Parathyroid adenoma (tissue), 2 donors: ENCODE results near the gene RNF5.
A peak's percentile ranks its signal among the peaks of the same experiment; 100 is the strongest.
"Not testable (repeated sequence)": the region's sequence is repeated elsewhere in the genome, so short reads cannot be mapped to it uniquely, and the experiment has no call there.

Source experiments
- H2AFZ ChIP-seq: fragments of 300-600 bp; sonication (generic); one replicate; pipeline ENCODE4 v1.7.0; 2017; ENCODE audit warnings: antibody characterized with exemption, mild to moderate bottlenecking
- H3K27ac ChIP-seq: fragments of 300-600 bp; sonication (generic); one replicate; pipeline ENCODE4 v1.7.0; 2017
- H3K27me3 ChIP-seq: fragments of 300-600 bp; sonication (generic); one replicate; pipeline ENCODE4 v1.7.0; 2017; ENCODE audit warnings: low read length; ENCODE audit not compliant: control insufficient read depth, insufficient read depth
- H3K36me3 ChIP-seq: fragments of 300-600 bp; sonication (generic); one replicate; pipeline ENCODE4 v1.7.0; 2017; ENCODE audit warnings: low read length; ENCODE audit not compliant: control insufficient read depth, insufficient read depth
- H3K4me1 ChIP-seq: fragments of 300-600 bp; sonication (generic); one replicate; pipeline ENCODE4 v1.7.0; 2017; ENCODE audit warnings: control low read depth
- H3K4me2 ChIP-seq: fragments of 300-600 bp; sonication (generic); one replicate; pipeline ENCODE4 v1.7.0; 2017; ENCODE audit warnings: low read length
- H3K4me3 ChIP-seq: fragments of 300-600 bp; sonication (generic); one replicate; pipeline ENCODE4 v1.7.0; 2017; ENCODE audit warnings: low read depth, low read length
- H3K79me2 ChIP-seq: fragments of 300-600 bp; sonication (generic); one replicate; pipeline ENCODE4 v1.7.0; 2017; ENCODE audit warnings: control low read depth
- H3K9ac ChIP-seq: fragments of 300-600 bp; sonication (generic); one replicate; pipeline ENCODE4 v1.7.0; 2017; ENCODE audit warnings: mild to moderate bottlenecking
- H3K9me3 ChIP-seq: fragments of 300-600 bp; sonication (generic); one replicate; pipeline ENCODE4 v1.7.0; 2017; ENCODE audit warnings: low read length; ENCODE audit not compliant: control insufficient read depth
- TF ChIP-seq, protein P1 (sequence below): fragments of 300-600 bp; sonication (generic); IDR thresholded peaks from one replicate; pipeline ENCODE4 v1.7.0; 2017; ENCODE audit warnings: antibody characterized with exemption, mild to moderate bottlenecking
- donor health status: primary hyperparathyroidism.

Gene RNF5

DNA sequence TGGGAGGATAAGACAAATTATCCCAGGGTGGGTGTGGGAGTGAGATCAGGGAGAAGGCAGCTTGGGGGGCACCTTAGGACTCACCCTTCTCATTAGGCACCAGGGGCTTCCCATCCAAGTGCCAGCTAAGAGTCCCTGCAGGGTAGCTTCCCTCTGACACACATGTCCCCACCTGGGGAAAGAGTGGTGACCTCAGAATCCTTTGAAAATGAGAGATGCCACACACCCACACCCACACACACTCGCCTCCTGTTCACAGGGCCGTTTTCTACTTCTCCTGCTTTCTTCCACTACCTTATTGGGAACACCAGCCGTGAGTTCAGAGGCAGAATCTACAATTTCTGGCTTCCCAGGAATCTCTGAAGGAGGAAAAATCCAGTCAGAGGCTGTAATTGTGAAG lies 4.8 kb downstream of the RNF5 start:
- TF ChIP-seq, protein P1, sequence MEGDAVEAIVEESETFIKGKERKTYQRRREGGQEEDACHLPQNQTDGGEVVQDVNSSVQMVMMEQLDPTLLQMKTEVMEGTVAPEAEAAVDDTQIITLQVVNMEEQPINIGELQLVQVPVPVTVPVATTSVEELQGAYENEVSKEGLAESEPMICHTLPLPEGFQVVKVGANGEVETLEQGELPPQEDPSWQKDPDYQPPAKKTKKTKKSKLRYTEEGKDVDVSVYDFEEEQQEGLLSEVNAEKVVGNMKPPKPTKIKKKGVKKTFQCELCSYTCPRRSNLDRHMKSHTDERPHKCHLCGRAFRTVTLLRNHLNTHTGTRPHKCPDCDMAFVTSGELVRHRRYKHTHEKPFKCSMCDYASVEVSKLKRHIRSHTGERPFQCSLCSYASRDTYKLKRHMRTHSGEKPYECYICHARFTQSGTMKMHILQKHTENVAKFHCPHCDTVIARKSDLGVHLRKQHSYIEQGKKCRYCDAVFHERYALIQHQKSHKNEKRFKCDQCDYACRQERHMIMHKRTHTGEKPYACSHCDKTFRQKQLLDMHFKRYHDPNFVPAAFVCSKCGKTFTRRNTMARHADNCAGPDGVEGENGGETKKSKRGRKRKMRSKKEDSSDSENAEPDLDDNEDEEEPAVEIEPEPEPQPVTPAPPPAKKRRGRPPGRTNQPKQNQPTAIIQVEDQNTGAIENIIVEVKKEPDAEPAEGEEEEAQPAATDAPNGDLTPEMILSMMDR, result no peak
- H3K36me3 ChIP-seq, result no peaks in the 10 kb centered on the region
- H3K27ac ChIP-seq, result peak overlapping the region; percentile 30
- no peaks in the 10 kb centered on the region for H3K27me3 ChIP-seq
- H3K9me3 ChIP-seq, result no peaks in the 10 kb centered on the region
- H2AFZ ChIP-seq, result no peak overlapping the region
- H3K4me2 ChIP-seq, result no peak overlapping the region
- no peak overlapping the region for H3K9ac ChIP-seq
- H3K4me1 ChIP-seq, result no peaks in the 10 kb centered on the region
- H3K4me3 ChIP-seq, result no peak overlapping the region
- H3K79me2 ChIP-seq, result peaks cover 3% of the 10 kb centered on the region

DNA sequence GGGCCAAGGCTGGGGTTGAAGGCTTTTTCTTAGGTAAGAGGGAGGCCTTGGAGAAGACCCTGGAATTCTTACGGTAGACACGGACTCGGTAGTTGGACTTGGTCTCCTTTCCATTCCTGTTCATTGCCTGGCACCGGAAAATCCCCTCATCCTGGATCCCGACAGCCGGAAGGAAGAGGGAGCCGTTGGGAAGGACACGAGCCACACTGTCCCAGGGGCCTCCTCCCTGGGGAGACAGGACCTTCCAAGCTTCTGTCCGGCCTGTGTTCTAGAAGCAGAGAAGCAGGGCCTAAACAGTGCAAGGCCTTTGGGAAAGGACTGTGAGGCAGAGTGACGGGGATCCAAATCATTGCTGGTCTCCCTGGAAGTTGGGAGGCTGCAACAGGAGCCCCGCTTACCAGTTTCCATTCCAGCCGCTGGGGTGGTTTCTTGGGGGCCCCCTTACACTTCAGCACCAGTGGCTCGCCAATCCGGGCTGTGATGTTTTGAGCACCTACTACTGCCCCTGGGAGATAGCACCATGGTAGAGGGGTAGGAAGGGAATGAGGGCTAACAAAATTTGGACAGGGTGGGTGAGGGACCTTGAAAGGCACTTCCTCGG lies 5.4 kb downstream of the RNF5 start:
- H3K9me3 ChIP-seq, result no peaks in the 10 kb centered on the region
- H3K4me1 ChIP-seq, result no peaks in the 10 kb centered on the region
- no peak overlapping the region for H2AFZ ChIP-seq
- H3K27me3 ChIP-seq, result no peaks in the 10 kb centered on the region
- H3K36me3 ChIP-seq, result no peaks in the 10 kb centered on the region
- TF ChIP-seq, protein P1, result no peak
- H3K27ac ChIP-seq, result peak overlapping the region; percentile 30
- no peak overlapping the region for H3K4me2 ChIP-seq
- H3K9ac ChIP-seq, result no peak overlapping the region
- no peak overlapping the region for H3K4me3 ChIP-seq
- H3K79me2 ChIP-seq, result peaks cover 2% of the 10 kb centered on the region

DNA sequence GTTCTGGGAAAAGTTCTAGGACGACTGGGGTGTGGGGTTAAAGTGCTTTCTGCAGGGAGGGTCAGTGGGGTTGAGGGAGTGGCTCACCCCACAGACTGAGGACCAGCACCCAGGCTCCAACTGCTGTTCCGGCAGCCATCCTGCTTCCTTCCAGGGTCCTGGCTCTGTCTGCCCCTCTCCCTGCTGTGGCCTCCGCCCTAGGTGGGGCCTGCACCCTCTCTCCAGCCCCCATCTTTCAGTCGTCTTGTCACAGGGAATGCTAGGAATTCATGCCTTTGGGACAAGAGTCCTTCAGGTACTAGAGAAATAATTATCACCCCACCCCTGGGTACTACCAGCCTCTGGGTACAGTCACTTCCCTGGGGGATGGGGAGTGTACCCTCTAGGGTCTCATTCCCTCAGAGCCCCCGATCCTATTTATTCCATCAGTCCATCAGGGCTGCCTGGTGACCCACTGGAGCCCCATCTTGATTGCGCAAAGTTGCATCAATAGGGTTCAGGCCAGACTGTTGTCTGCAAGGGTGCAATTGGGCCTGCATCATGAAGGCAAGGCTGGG lies 6.0 kb downstream of the RNF5 start, which contains the start of gene AGER:
AGER (minus strand) TSS at position 170 of the 557 bp plus-strand sequence; CDS start at position 139, 31 bp downstream.
- no peak within 1 kb of the TSS for H3K9ac ChIP-seq
- H3K9me3 ChIP-seq, result no peaks in the 10 kb centered on the region
- no peak within 1 kb of the TSS for H2AFZ ChIP-seq
- no peak within 1 kb of the TSS for H3K4me3 ChIP-seq
- no peaks in the 10 kb centered on the region for H3K36me3 ChIP-seq
- TF ChIP-seq, protein P1, result no peak
- peak within 1 kb of the TSS; percentile 52 for H3K27ac ChIP-seq
- H3K4me2 ChIP-seq, result no peak within 1 kb of the TSS
- H3K4me1 ChIP-seq, result peaks cover 2% of the 10 kb centered on the region
- H3K79me2 ChIP-seq, result no peaks in the 10 kb centered on the region
- H3K27me3 ChIP-seq, result no peaks in the 10 kb centered on the region

DNA sequence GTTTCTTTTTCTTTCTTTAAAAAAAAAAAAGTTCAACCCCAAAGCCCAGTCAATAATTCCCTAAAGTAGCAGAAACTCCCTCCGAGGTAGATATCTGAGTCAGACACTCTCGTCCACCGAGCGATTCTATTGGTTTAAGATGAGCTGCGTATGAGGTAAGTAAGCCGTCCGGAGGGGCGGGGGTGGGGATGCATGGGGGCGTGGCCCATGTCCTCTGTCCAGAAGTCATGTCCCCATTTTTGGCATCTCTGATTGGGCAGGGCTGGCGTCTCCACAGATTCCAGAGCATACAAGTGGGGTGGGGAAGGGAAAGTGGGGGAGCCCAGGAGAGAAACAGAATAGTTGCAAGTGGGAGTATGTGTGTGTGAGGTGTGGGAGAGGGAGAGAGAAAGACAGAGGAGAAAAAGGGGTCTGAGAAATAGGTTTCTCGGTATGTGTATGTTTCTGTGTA lies 7.5 kb downstream of the RNF5 start:
- not testable (repeated sequence) for H3K79me2 ChIP-seq, H3K9me3 ChIP-seq, H3K36me3 ChIP-seq, H3K27me3 ChIP-seq, H3K4me2 ChIP-seq, H2AFZ ChIP-seq, H3K9ac ChIP-seq, H3K4me1 ChIP-seq
- Histone ChIP-seq H3K4me3 (peak overlapping the region; percentile 34), H3K27ac (peak overlapping the region; percentile 52)

DNA sequence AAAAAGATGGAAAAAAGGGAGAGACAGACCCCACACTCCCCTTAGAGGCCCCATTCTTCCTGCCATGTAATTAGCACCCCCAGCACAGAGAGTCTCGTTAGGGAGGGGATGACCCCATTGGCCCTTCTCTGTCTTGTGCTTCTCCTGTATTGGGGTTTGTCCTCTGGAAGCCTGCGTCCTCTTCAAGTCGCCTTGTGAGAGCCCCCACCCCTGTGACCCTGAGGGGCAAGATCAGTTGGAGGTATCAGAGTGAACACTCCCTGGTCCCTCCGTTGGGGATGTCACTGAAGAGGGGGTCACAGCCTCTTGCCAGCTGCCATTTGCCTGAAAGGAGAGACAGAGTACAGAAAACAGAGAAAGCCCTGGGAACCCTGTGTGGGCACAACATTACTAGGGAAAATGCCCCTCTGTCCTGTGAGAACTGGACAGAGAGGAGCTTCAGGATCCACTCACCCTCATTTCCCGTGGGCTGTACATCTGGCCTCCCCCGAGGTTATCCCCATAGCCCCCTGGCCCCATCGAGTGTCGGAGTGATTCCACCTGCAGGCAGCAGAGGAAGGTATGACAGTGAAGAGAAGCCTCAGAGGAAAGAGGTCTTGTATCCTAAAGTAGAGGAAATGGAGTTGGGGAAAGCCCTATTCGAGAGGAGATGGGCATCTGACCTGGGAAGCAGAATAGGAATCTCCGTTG lies 8.1 kb downstream of the RNF5 start:
- H3K9ac ChIP-seq, H3K9me3 ChIP-seq, H3K79me2 ChIP-seq, H3K27me3 ChIP-seq, H2AFZ ChIP-seq, H3K4me1 ChIP-seq, H3K36me3 ChIP-seq, H3K4me2 ChIP-seq, H3K4me3 ChIP-seq: not testable (repeated sequence)
- H3K27ac ChIP-seq, result peak overlapping the region; percentile 52
